Ectodermal cell (in vitro differentiated cells): ENCODE measurements around the gene MTR.

ENCODE experiments used
- H3K27ac ChIP-seq: 2 replicates; pipeline ENCODE4 v1.7.0; 2013; ENCODE audit warnings: mild to moderate bottlenecking, low read depth, low read length; ENCODE audit not compliant: insufficient read depth, poor library complexity, severe bottlenecking
- H3K27me3 ChIP-seq: 2 replicates; pipeline ENCODE4 v1.7.0; 2013; ENCODE audit warnings: mild to moderate bottlenecking, low read length; ENCODE audit not compliant: insufficient read depth, control insufficient read depth, poor library complexity, severe bottlenecking
- H3K36me3 ChIP-seq: one replicate; pipeline ENCODE4 v1.7.0; 2013; ENCODE audit warnings: low read length; ENCODE audit not compliant: control insufficient read depth, insufficient read depth
- H3K4me1 ChIP-seq: one replicate; pipeline ENCODE4 v1.7.0; 2013; ENCODE audit warnings: low read length; ENCODE audit not compliant: control insufficient read depth, insufficient read depth
- H3K4me3 ChIP-seq: 2 replicates; pipeline ENCODE4 v1.7.0; 2013; ENCODE audit warnings: low read depth, low read length, control low read depth; ENCODE audit not compliant: insufficient read depth
- H3K9me3 ChIP-seq: 2 replicates; pipeline ENCODE4 v1.7.0; 2013; ENCODE audit warnings: mild to moderate bottlenecking, low read length, moderate library complexity; ENCODE audit not compliant: control insufficient read depth
- WGBS, 2 experiments: methylation state at CpG; one replicate each; pipeline ENCODE4 v1.1.7; 2013; ENCODE audit warnings: missing lambda C conversion rate in 2 of 2; 5-methylcytosine and 5-hydroxymethylcytosine counted together

Gene MTR

GRCh38 chr1:236823559-236823958, 28.5 kb downstream of the MTR start:
- Histone ChIP-seq H3K9me3 (no peaks in the 10 kb centered on the region), H3K36me3 (peaks cover 5% of the 10 kb centered on the region), H3K27me3 (no peaks in the 10 kb centered on the region), H3K27ac (no peak overlapping the region), H3K4me3 (no peak overlapping the region), H3K4me1 (no peaks in the 10 kb centered on the region)
- WGBS, 2 experiments: 88 to 97% methylated on average over 2 of the region's 2 CpGs

DNA sequence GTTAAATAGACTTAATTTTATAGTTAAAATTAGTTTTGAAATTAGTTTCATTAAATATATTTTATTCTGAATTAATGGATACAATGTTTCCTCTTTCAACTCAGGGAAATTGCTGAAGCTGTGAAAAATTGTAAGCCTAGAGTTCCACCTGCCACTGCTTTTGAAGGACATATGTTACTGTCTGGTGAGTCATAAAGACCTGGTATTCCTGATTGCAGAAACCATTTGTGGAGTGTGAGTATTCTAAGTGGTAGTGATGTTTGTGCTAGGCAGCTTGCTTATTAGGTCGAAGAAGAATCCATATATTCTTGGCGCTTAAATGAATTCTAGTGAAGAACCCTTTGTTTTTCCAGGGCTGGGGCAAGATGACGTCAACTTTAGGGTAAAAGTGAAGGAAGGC, 34.0 kb downstream of the MTR start:
- 89 to 96% methylated on average over 3 of the region's 3 CpGs for WGBS, 2 experiments

DNA sequence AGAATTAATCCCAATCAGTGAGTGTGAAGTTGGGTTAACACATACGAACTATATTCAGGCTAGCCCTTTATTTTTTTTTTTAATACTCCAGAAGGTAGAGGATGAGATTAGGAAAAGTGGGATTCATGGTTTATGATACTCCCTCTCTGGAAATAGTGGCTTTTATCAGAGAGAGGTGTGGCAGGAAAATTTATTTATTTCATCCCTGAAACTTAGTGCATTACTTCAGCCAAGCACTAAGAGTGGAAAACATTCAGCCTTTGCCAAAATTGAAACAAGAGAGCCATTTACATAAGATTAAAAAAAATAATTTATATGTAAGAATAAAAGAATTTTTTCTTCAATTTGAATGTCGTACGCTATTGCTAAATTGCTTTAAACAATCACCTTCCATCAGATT, 35.0 kb downstream of the MTR start:
- no peaks in the 10 kb centered on the region for H3K9me3 ChIP-seq
- no peaks in the 10 kb centered on the region for H3K27me3 ChIP-seq
- no peaks in the 10 kb centered on the region for H3K4me1 ChIP-seq
- no peaks in the 10 kb centered on the region for H3K36me3 ChIP-seq
- H3K4me3 ChIP-seq: no peak overlapping the region
- H3K27ac ChIP-seq: no peak overlapping the region
- WGBS, 2 experiments: no CpG with 5 or more reads among the region's 3 CpGs

More for the DNA sequence above, 34.0 kb downstream of the MTR start:
- peaks cover 2% of the 10 kb centered on the region for H3K36me3 ChIP-seq
- no peaks in the 10 kb centered on the region for H3K4me1 ChIP-seq
- no peak overlapping the region for H3K27ac ChIP-seq
- no peaks in the 10 kb centered on the region for H3K9me3 ChIP-seq
- no peak overlapping the region for H3K4me3 ChIP-seq
- H3K27me3 ChIP-seq: no peaks in the 10 kb centered on the region

- Histone ChIP-seq H3K4me1 (no peaks in the 10 kb centered on the region), H3K9me3 (no peaks in the 10 kb centered on the region), H3K4me3 (no peak overlapping the region), H3K36me3 (no peaks in the 10 kb centered on the region), H3K27me3 (no peaks in the 10 kb centered on the region), H3K27ac (no peak overlapping the region)
- WGBS, 2 experiments: 95% methylated on average over 6 of the region's 6 CpGs
These were observed 35.5 kb downstream of the MTR start for GRCh38 chr1:236830560-236830959.

DNA sequence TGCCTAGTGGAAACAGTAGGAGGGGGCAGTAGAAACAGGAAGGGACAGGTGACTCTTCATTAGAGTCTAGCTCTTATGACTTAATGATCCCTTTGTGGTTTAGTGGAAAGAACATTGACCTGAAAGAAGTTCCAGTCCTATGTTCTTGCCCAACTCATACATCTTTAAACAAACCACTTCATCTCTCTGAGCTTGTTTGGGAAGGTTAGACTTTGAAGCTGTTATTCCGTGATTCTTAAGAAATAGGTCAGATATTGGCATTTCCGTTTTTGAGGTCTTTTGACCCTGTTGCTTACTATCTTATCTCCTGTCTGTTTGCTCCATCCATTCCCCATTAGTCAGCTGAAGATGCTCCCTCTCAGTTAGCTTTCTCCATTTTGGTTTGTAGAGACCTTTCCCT, 38.5 kb downstream of the MTR start:
- Histone ChIP-seq H3K9me3 (no peaks in the 10 kb centered on the region), H3K4me1 (no peaks in the 10 kb centered on the region), H3K4me3 (no peak overlapping the region), H3K27me3 (no peaks in the 10 kb centered on the region), H3K36me3 (peaks cover under 1% of the 10 kb centered on the region), H3K27ac (no peak overlapping the region)
- 97 to 98% methylated on average over 2 of the region's 2 CpGs for WGBS, 2 experiments

GRCh38 chr1:236834876-236835275, 39.8 kb downstream of the MTR start:
- Histone ChIP-seq H3K4me3 (no peak overlapping the region), H3K27me3 (no peaks in the 10 kb centered on the region), H3K4me1 (no peaks in the 10 kb centered on the region), H3K9me3 (no peaks in the 10 kb centered on the region), H3K27ac (no peak overlapping the region), H3K36me3 (peaks cover 6% of the 10 kb centered on the region)
- 92 to 94% methylated on average over 4 of the region's 4 CpGs for WGBS, 2 experiments

- Histone ChIP-seq H3K36me3 (peaks cover 10% of the 10 kb centered on the region), H3K4me1 (no peaks in the 10 kb centered on the region), H3K4me3 (no peak overlapping the region), H3K27ac (no peak overlapping the region), H3K27me3 (no peaks in the 10 kb centered on the region), H3K9me3 (no peaks in the 10 kb centered on the region)
- 94 to 95% methylated on average over 4 of the region's 4 CpGs for WGBS, 2 experiments
These were observed 40.4 kb downstream of the MTR start for GRCh38 chr1:236835491-236835890.

GRCh38 chr1:236836157-236836556, 41.1 kb downstream of the MTR start:
- no peaks in the 10 kb centered on the region for H3K4me1 ChIP-seq
- H3K36me3 ChIP-seq: peaks cover 11% of the 10 kb centered on the region
- no peak overlapping the region for H3K27ac ChIP-seq
- H3K9me3 ChIP-seq: no peaks in the 10 kb centered on the region
- H3K4me3 ChIP-seq: no peak overlapping the region
- 87 to 95% methylated on average over 3 to 4 of the region's 5 CpGs for WGBS, 2 experiments
- H3K27me3 ChIP-seq: no peaks in the 10 kb centered on the region

GRCh38 chr1:236837115-236837514, 42.0 kb downstream of the MTR start:
- H3K4me3 ChIP-seq: no peak overlapping the region
- peaks cover 11% of the 10 kb centered on the region for H3K36me3 ChIP-seq
- 94 to 96% methylated on average over 4 of the region's 4 CpGs for WGBS, 2 experiments
- no peaks in the 10 kb centered on the region for H3K27me3 ChIP-seq
- H3K27ac ChIP-seq: no peak overlapping the region
- no peaks in the 10 kb centered on the region for H3K9me3 ChIP-seq
- no peaks in the 10 kb centered on the region for H3K4me1 ChIP-seq

DNA sequence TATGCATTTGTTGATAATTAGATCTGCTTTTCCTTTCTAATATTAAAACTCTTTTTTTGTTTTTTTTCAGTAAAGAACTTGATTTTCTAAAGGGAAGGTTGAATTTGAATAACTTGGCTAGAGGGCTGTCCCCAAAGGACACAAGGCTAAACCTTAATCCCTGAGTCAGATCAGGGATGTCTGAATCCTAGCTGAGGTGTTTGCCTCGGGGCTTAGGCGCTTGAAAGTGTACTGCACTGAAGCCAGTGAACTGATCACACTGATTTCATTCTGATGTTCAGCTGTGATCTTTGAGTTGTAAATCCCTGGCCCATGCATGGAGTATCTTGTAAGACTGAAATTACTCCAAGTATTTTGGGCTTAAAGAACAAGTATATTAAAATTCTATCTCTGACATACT, 42.8 kb downstream of the MTR start:
- H3K4me1 ChIP-seq: no peaks in the 10 kb centered on the region
- H3K9me3 ChIP-seq: no peaks in the 10 kb centered on the region
- H3K4me3 ChIP-seq: no peak overlapping the region
- no peak overlapping the region for H3K27ac ChIP-seq
- H3K36me3 ChIP-seq: peaks cover 11% of the 10 kb centered on the region
- WGBS, 2 experiments: 50% methylated on average over 2 of the region's 2 CpGs
- no peaks in the 10 kb centered on the region for H3K27me3 ChIP-seq

- H3K27me3 ChIP-seq: no peaks in the 10 kb centered on the region
These were observed 46.2 kb downstream of the MTR start for GRCh38 chr1:236841341-236841740.

More at GRCh38 chr1:236841341-236841740, 46.2 kb downstream of the MTR start:
- Histone ChIP-seq H3K4me1 (no peaks in the 10 kb centered on the region), H3K4me3 (no peak overlapping the region), H3K9me3 (no peaks in the 10 kb centered on the region), H3K36me3 (peaks cover 11% of the 10 kb centered on the region), H3K27ac (no peak overlapping the region)
- WGBS, 2 experiments: 93% methylated on average over 2 of the region's 2 CpGs
